SH-SY5Y (cell line): Measurements from ENCODE around the gene HMGXB4.

Source experiments
- GATA2 ChIP-seq: IDR thresholded peaks from 2 replicates; pipeline ENCODE4 v1.6.1; 2011; ENCODE audit warnings: mild to moderate bottlenecking, low read depth, low read length
- GATA3 ChIP-seq: IDR thresholded peaks from 2 replicates; pipeline ENCODE4 v1.6.1; 2011; ENCODE audit warnings: low read depth, mild to moderate bottlenecking, low read length, moderate library complexity

DNA sequence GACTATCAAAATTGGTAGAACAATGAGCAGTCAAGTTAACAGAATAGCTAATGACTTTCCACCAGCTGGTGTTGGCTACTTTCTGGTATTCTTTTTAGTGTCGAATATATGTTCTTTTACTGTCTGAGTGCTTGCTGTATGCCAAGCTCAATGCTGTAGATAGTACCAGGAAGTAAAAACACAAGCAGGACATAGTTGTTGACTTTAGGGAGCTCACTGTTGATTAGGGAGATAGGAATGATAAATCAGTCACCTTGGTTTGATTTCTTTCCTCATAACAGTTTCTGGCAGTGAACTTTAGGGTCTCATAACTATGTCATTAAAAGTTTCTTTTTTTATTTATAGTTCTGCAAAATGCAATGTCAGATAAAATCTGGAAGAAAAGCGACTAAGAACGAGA lies 9.0 kb downstream of the HMGXB4 start:
- TF ChIP-seq GATA2 (no peak), GATA3 (no peak)
